ENCODE results near the gene ANKRD34B.

Gene ANKRD34B

DNA sequence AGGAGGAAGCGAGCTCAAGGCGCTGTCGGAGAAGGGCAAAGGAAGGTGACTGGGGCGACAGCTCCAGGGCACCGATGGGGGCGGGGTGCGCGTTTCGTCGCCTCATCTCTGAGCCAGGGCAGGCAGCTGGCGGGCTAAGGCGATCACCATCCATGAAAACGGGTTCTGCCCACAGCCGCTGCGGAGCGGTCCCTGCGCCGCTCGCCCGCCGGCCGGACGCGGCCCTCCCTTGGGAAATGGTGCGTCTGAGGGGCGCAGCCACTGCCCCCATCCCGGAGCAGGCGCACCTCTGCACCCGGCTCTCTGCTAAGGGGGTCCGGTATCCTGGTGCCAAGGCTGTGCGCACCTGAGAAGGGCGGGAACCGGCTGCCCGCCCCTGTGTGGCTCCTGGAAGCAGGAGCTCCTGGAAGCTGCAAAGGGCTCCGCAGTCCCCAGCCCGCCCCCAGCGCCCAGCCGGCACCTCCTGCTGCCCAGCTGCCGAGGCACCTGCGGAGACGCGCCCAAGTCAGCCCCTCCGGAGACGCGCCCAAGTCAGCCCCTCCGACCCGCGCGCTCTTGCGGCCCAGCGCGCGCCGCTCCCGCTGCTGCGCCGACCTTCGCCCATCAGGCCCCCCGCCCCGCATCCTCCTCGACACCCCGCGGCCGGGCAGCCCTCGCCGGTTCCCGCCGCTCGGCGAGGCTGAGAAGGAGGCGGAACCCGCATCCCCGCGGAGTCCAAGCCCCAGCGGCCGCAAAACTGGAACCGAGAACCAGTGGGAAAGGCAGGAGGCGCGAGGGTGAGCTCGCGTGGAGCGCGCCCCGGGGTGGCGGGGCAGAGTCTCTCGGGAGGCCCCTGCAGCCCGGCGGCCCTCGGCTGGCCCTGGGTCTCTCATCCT, 757 bp downstream of the ANKRD34B start:
- DNase-seq = no peak

DNA sequence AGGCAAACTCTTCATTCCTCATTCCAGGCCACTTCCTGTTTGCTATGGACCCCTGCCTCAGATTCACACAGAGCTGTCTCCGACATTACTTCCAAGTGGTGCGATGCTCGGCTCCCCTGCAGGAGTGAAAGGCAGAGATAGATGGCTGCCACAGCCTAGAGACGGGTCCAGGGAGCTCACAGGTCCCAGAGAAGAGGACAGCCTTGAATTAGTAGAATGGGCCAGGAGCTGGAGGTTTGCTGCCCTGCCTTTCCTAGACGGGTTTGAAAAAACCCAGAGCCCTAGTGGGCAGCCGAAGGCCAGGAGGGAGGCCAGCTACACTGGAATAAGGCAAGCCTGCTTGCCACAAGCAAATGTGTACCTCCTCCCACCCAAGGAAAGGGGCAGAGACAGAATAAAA, 1.8 kb downstream of the ANKRD34B start:
- DNase-seq = no peak

DNA sequence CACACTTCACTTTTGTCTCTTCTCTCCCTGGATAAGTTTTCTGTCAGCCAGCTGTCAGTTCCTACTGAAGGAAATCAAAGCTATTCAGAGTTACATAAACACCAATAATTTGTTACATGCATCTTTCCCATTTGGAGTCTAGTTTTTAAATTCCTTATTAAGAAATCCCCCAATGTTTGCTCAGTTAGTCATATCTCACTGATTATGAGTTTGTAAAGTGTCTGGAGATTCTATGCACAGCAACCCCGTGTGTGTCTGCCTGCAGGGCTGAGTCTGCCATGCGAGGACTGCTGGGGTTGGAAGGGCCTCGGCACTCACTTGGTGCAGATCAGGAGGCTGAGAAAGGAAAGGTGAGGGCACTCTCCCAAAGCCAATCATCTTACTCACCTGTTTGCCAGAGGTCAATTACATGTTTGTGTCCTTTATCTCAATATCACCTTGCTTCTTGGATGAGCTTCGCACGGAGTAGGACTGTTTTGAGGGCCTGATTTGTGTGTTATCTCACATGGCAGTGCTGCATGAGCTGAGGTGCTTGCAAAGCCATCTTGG, 3.3 kb downstream of the ANKRD34B start:
- DNase-seq = no peak

DNA sequence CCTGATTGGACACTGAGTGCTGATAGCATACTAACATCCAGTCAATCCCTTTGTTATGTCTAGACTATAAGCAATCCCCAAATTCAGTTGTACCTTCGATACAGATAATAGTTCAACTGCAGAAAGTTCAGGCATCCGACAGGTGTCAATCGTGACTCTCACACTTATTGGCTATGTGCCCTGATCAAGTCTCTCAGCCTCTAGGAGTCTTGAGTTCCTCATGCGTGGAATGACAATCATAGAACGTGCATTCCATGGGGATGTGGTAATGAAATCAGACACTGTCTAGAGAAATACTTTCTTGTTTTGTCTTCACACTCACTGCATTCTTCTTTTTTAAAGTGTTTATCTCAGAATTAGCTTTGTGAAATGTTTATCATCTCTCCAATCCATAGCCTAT, 4.8 kb downstream of the ANKRD34B start:
- DNase-seq = no peak

DNA sequence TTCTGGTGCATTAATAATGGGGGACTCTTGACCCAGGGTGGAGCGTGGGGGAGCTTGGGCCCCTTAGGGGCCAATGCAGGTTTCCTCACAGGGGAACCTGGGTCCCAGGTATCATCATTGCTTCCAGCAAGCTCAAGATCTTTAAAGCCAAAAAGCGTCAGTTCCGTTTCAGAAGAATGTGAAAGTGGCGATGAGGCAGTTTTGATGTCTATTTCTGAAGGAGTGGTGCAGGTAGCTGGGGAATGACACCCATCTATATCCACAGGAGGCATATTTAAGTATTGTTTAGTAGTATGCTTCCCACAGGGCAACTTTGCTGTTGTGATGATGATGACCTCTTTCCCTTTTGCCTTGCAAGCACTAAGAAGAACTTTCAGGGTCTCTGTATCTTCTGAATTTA, 10.8 kb downstream of the ANKRD34B start:
- DNase-seq = no peak

DNA sequence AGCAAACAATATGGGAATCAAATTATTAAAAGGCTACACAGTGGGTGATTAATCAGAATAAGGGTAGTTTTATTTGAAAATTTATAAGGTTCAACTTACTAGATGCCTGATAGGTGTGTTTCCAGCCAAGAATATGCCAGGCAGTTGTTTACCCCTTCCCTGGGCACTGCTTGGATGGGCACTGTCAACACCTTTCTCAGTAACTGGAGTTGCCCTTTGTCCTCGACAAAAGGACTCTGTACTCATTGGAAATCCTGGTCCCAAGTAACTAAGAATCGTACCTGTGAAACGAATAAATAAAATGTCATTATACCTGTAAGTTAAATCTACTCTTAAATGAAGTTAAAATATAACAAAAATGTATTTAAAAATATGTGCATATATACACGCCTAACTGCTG, 15.0 kb downstream of the ANKRD34B start:
- no peak for DNase-seq

DNA sequence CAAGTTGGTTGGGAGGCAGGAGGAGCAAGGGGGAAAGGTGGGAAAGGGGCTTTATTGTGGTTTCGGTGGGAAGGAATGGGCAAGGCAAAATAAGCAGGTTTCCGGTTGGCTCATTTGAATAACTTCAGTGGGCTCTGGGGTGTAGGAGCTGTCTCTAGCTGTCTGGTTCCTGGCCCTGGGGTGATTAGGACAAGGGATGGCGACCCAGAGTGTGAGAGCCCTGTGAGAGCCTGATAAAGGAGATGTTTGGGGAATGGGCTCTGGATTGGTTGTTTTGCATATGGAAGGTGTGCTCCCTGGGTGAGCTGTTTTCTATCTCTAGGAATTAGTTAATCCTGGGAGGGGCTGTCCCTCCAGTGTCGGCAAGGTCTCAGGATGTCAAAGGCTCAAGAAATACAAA, 15.4 kb downstream of the ANKRD34B start:
- no peak for DNase-seq

DNA sequence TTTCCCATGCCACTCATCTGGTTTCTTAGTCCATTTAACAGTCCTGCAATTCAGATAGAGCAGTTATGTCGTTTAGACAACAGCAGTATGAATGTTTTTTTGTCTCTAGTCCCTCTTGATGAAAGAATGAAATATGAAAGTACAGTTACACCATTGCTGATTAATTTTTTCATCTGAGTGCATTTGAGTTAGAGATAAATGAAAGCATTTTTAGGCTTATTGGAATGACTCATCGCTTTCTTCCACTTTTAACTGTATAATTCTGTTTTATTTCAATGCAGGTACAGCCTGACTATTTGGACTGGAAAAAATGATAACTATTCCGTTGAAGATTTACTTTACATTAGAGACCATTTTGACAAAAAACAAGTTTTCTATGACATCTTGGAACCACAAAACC, 28.7 kb downstream of the ANKRD34B start:
- DNase-seq = no peak

DNA sequence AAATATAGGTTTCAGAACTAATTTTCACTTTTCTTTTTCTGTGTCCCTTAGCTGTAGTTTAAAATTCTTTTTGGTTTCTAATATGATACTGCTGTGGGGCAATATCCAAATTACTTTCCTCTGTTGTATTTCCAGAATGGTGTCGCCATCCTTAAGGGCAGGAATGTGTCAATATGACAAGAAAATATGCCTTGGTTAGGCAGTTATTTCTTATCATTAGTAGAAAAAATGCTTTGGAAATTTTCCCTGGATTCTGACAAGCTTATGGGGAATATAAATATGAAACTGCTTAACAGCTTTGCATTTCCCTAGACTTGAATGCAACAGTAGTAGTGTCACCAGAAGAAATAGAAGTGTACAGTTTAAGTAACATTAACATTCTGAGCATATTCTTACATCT, 29.4 kb downstream of the ANKRD34B start:
- DNase-seq = no peak

DNA sequence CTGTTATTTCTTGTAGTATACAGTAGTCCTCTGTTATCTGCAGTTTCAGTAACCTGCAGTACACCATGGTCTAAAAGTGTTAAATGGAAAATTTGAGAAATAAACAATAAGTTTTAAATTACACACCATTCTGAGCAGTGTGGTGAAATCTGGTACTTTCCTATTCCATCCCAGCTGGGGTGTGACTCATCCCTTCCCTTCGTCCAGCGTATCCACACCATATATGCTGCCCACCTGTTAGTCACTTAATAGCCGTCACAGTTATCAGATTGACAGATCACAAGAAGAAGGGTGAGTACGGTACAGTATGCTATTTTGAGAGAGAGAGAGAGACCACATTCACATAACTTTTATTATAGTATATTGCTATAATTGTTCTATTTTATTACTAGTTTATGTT, 53.3 kb downstream of the ANKRD34B start:
- no peak for DNase-seq

DNA sequence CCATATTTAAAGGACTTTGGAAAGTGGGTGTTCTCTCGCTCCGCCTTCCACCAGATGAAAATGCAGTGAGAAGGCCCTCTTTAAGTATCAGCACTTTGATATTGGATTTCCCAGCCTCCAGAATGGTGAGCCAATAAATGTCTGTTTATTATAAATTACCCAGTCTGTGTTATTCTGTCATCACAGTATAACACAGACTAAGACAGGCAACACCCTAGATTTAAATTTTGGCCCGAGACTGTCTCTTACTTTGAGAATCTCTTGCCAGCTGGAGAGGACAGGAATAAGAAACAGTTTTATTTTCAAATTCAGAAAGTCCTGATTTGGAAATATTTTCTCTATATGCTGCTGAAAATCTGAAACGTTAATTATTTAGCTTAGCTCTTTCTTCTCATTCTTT, 60.7 kb downstream of the ANKRD34B start:
- no peak for DNase-seq

DNA sequence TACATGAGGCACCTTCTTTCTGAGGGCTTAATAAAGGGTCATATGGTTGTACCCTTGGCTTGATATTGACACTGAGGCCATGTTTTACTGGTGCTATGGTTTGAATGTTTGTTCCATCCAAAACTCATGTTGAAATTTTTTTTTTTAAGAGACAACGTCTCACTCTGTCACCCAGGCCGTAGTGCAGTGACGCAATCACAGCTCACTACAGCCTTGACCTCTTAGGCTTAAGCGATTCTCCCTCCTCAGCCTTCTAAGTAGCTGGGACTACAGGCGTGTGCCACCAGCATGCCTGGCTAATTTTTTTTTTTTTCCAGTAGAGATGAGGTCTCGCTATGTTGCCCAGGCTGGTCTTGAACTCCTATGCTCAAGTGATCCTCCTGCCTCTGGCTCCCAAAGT, 61.2 kb downstream of the ANKRD34B start:
- DNase-seq = no peak

DNA sequence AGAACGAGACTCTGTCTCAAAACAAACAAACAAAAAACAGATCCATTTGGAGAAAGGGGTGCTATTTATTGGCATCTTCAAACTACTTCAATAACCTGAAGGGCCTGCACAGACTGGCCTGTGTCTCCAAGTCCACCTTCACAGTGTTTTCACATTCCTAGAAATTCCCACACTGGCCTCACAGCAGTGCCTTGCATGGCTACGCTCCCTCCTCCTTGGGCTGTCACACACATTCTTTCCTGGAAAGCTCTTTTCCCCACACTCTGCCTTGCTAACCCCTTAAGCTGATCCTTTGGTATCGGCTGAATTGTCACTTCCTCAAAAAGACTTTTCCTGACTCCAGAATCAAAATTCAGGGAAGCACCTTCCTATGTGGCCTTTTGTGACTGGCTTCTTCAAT, 62.4 kb downstream of the ANKRD34B start:
- DNase-seq = no peak
